OCI-LY1 (cell line): Measurements from ENCODE around the gene SCAMP2.

Source experiments
- H2AFZ ChIP-seq: fragments of 200-600 bp; sonication (generic), shearing (Covaris generic); 2 replicates; pipeline ENCODE4 v1.6.0; 2014; ENCODE audit warnings: antibody characterized with exemption, mild to moderate bottlenecking, low read length
- H3F3A ChIP-seq: fragments of 200-600 bp; sonication (generic), shearing (Covaris generic); 2 replicates; pipeline ENCODE4 v1.6.0; 2014; ENCODE audit warnings: mild to moderate bottlenecking, antibody characterized with exemption, low read length, moderate library complexity; ENCODE audit not compliant: insufficient read depth
- H3K27ac ChIP-seq: fragments of 200-600 bp; sonication (generic); 2 replicates; pipeline ENCODE4 v1.5.1; 2014; ENCODE audit warnings: low read length, mixed run types, mild to moderate bottlenecking, low read depth; ENCODE audit not compliant: poor library complexity, severe bottlenecking
- H3K27me3 ChIP-seq: fragments of 200-600 bp; sonication (generic); 2 replicates; pipeline ENCODE4 v1.6.0; 2014; ENCODE audit warnings: antibody characterized with exemption, mild to moderate bottlenecking, low read length, moderate library complexity; ENCODE audit not compliant: insufficient read depth
- H3K36me3 ChIP-seq: fragments of 200-600 bp; sonication (generic); 2 replicates; pipeline ENCODE4 v1.6.1; 2014; ENCODE audit warnings: mild to moderate bottlenecking, antibody characterized with exemption, low read length, moderate library complexity, mixed read lengths; ENCODE audit not compliant: insufficient read depth
- H3K4me1 ChIP-seq: fragments of 200-600 bp; sonication (generic); 2 replicates; pipeline ENCODE4 v1.5.1; 2014; ENCODE audit warnings: mild to moderate bottlenecking, low read length, moderate library complexity; ENCODE audit not compliant: insufficient read depth, severe bottlenecking
- H3K4me2 ChIP-seq: fragments of 200-600 bp; sonication (generic), shearing (Covaris generic); 2 replicates; pipeline ENCODE4 v1.6.1; 2014; ENCODE audit warnings: low read length
- H3K4me3 ChIP-seq: fragments of 200-600 bp; sonication (generic); 2 replicates; pipeline ENCODE4 v1.5.1; 2014; ENCODE audit warnings: low read length, low read depth, mild to moderate bottlenecking, mixed read lengths; ENCODE audit not compliant: poor library complexity, severe bottlenecking
- H3K79me2 ChIP-seq: fragments of 200-600 bp; shearing (Covaris generic); 2 replicates; pipeline ENCODE4 v1.6.1; 2016; ENCODE audit warnings: mixed run types, low read length, mixed read lengths; ENCODE audit not compliant: insufficient read depth
- H3K9ac ChIP-seq: fragments of 200-600 bp; sonication (generic), shearing (Covaris generic); 2 replicates; pipeline ENCODE4 v1.6.1; 2014; ENCODE audit warnings: mild to moderate bottlenecking, low read length, mixed read lengths
- H3K9me2 ChIP-seq: fragments of 200-600 bp; sonication (generic), shearing (Covaris generic); 2 replicates; pipeline ENCODE4 v1.6.1; 2014; ENCODE audit warnings: low read depth, mild to moderate bottlenecking, low read length, mixed read lengths
- H3K9me3 ChIP-seq: fragments of 200-600 bp; shearing (Covaris generic); 2 replicates; pipeline ENCODE4 v1.6.1; 2014; ENCODE audit warnings: low read length, mixed read lengths
- H4K20me1 ChIP-seq: fragments of 200-600 bp; sonication (generic), shearing (Covaris generic); 2 replicates; pipeline ENCODE4 v1.6.0; 2016; ENCODE audit warnings: mild to moderate bottlenecking, low read length; ENCODE audit not compliant: insufficient read depth
- CTCF ChIP-seq: fragments of 200-600 bp; sonication (generic), shearing (Covaris generic); IDR thresholded peaks from 2 replicates; pipeline ENCODE4 v1.5.1; 2017; ENCODE audit warnings: mild to moderate bottlenecking, antibody characterized with exemption, low read length, moderate library complexity, mixed read lengths
- EZH2 ChIP-seq: fragments of 200-600 bp; sonication (generic), shearing (Covaris generic); IDR thresholded peaks from 2 replicates; pipeline ENCODE4 v1.8.0; 2017; ENCODE audit warnings: borderline replicate concordance, mixed run types, mild to moderate bottlenecking, antibody characterized with exemption, low read length, moderate library complexity, mixed read lengths

Gene SCAMP2

DNA sequence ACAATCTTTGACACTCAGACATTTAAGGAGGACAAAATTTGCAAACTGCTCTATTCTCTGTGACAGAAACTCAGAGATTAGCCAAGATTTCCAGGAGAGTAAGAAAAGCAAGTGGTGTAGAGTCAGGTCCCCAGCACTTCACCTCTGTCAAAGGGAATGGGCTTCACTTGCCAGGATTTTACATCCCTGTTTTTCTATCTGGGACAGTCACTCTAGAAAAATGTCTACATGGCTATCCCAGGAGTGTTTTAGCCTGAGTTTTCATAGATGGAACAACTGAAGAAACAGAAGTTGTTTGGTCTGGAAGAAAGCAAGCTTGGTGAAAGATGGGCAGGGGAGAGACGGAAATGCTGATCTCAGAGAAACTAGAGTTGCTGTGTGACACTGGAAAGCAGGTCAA lies 30.5 kb upstream of the SCAMP2 start:
- Histone ChIP-seq H3K9me2 (no peaks in the 10 kb centered on the region), H3K4me2 (no peak overlapping the region; the same call in 1 of the 2 replicates), H3K27ac (peak overlapping the region; percentile 73), H3K9me3 (no peaks in the 10 kb centered on the region), H3K27me3 (no peaks in the 10 kb centered on the region), H4K20me1 (no peaks in the 10 kb centered on the region), H3F3A (no peaks in the 10 kb centered on the region; the same call in 1 of the 2 replicates), H3K9ac (no peak overlapping the region; the same call in 1 of the 2 replicates), H3K36me3 (peaks cover 60% of the 10 kb centered on the region), H3K79me2 (peaks cover 7% of the 10 kb centered on the region; the same call in 1 of the 2 replicates), H3K4me3 (no peak overlapping the region), H3K4me1 (peaks cover 38% of the 10 kb centered on the region), H2AFZ (no peak overlapping the region)
- TF ChIP-seq EZH2 = no peak
- TF ChIP-seq CTCF = no peak

DNA sequence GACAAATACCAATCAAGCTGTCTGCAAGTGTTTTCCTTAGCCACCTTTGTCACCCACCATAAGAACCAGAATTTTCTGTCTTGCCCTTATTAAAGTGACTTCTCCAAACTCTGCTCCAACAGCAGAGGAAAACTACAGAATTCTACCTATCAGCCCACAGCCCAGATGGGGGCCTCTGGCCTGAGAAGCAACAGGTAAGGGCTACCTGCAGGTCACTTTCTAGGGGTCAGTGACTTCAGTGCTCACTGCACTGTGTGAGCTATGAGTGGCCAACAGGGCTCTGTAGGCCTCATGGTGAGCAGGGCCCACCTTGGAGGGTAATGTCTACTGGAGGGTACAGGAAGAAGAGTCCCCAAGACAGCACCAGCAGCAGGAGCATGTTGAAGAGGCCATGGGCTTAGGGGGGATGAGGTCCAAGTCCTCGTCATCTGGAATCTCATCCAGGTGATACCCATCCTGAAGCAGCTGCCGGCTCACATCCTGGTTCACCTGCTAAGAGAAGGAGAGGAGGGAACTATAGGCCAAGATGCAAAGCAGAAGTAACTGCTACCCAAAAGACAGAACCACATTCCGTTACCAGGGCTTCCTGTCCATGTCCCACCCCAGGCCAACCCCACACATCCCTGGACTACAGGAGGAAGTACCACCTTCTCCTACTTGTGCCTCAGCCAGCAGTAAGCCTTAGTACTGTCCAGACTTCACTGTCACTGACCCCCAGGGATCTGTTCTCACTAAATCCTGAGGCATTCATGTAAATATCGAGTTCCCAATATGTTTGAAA lies 29.3 kb upstream of the SCAMP2 start:
- Histone ChIP-seq H3K79me2 (peaks cover 7% of the 10 kb centered on the region; the same call in 1 of the 2 replicates), H2AFZ (no peak overlapping the region), H3K27ac (peak overlapping the region; percentile 73), H4K20me1 (no peaks in the 10 kb centered on the region), H3K36me3 (peaks cover 68% of the 10 kb centered on the region), H3F3A (no peaks in the 10 kb centered on the region; the same call in 1 of the 2 replicates), H3K9ac (no peak overlapping the region), H3K27me3 (no peaks in the 10 kb centered on the region), H3K9me3 (no peaks in the 10 kb centered on the region), H3K4me2 (no peak overlapping the region), H3K4me1 (peaks cover 36% of the 10 kb centered on the region), H3K4me3 (no peak overlapping the region), H3K9me2 (no peaks in the 10 kb centered on the region)
- TF ChIP-seq EZH2 (no peak), CTCF (no peak)

DNA sequence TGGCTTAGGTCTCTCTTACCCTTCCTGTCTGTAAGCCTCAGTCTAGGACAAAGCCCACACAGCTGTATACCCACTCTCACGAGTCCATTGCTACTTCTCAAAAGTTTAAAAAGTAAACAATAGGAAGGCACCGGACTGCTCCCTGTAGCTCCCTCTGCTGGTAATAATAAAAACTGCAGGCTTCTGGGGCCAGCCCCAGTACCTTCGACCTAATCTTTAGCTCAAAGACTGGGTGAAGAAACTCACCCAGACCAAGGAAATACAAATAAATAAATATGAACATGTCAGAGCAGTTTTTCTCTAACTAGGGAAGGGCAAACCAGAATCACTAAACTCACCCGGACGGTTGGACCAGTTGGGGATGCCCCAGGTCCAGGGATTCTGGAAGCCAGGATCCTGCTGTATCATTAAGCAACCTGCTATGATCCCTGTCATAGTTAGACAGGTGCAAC lies 28.5 kb upstream of the SCAMP2 start:
- Histone ChIP-seq H3K27ac (peak overlapping the region; percentile 73), H3K27me3 (no peaks in the 10 kb centered on the region), H4K20me1 (no peaks in the 10 kb centered on the region), H3K4me3 (no peak overlapping the region), H3K4me2 (no peak overlapping the region), H2AFZ (no peak overlapping the region), H3K9me2 (no peaks in the 10 kb centered on the region), H3K79me2 (peaks cover 7% of the 10 kb centered on the region; the same call in 1 of the 2 replicates), H3F3A (no peaks in the 10 kb centered on the region; the same call in 1 of the 2 replicates), H3K36me3 (peaks cover 76% of the 10 kb centered on the region), H3K9me3 (no peaks in the 10 kb centered on the region), H3K9ac (no peak overlapping the region), H3K4me1 (peaks cover 29% of the 10 kb centered on the region)
- TF ChIP-seq CTCF (peak; percentile 92), EZH2 (no peak)
